Liver (tissue), 3 donors: ENCODE results near the gene SLC25A33.
"Not testable (repeated sequence)": the region's sequence is repeated elsewhere in the genome, so short reads cannot be mapped to it uniquely, and the experiment has no call there.

Experiments
- CTCF ChIP-seq: fragments of 150-350 bp; IDR thresholded peaks from 2 replicates; pipeline ENCODE4 v1.5.1; 2017; ENCODE audit warnings: improper control_type of control experiment, low read depth, low read length; ENCODE audit not compliant: missing input control
- TAF1 ChIP-seq: conservative IDR thresholded peaks from 2 replicates; pipeline ENCODE4 v1.6.1; 2016; ENCODE audit warnings: antibody characterized with exemption, mild to moderate bottlenecking
- TF ChIP-seq, protein P1 (sequence below): IDR thresholded peaks from 2 replicates; pipeline ENCODE4 v1.6.1; 2016; ENCODE audit warnings: antibody characterized with exemption
- TF ChIP-seq, protein P2 (sequence below): IDR thresholded peaks from 2 replicates; pipeline ENCODE4 v1.6.1; 2016; ENCODE audit warnings: antibody characterized with exemption
- TF ChIP-seq, protein P3 (sequence below): IDR thresholded peaks from 2 replicates; pipeline ENCODE4 v1.6.1; 2016; ENCODE audit warnings: antibody characterized with exemption, mild to moderate bottlenecking
- donor health status: healthy.
- donor health status: healthy.

DNA sequence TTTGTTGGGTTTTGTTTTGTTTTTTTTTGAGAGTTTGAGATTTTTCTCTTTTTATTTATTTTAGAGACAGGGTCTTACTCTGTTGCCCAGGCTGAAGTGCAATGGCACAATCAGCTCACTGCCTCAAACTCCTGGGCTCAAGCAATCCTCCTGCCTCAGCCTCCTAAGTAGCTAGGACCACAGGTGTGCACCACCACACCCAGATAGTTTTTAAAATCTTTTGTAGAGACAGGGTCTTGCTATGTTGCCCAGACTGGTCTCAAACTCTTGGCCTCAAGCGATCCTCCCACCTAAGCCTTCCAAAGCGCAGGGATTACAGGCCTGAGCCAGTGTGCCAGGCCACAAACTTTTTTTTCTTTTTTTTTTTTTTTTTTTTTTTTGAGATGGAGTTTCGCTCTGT is 85.8 kb downstream of the SLC25A33 start:
- not testable (repeated sequence) for TF ChIP-seq CTCF, TAF1
- TF ChIP-seq, protein P1, sequence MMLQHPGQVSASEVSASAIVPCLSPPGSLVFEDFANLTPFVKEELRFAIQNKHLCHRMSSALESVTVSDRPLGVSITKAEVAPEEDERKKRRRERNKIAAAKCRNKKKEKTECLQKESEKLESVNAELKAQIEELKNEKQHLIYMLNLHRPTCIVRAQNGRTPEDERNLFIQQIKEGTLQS: not testable (repeated sequence)
- TF ChIP-seq, protein P2, sequence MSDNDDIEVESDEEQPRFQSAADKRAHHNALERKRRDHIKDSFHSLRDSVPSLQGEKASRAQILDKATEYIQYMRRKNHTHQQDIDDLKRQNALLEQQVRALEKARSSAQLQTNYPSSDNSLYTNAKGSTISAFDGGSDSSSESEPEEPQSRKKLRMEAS: not testable (repeated sequence)
- TF ChIP-seq, protein P3, sequence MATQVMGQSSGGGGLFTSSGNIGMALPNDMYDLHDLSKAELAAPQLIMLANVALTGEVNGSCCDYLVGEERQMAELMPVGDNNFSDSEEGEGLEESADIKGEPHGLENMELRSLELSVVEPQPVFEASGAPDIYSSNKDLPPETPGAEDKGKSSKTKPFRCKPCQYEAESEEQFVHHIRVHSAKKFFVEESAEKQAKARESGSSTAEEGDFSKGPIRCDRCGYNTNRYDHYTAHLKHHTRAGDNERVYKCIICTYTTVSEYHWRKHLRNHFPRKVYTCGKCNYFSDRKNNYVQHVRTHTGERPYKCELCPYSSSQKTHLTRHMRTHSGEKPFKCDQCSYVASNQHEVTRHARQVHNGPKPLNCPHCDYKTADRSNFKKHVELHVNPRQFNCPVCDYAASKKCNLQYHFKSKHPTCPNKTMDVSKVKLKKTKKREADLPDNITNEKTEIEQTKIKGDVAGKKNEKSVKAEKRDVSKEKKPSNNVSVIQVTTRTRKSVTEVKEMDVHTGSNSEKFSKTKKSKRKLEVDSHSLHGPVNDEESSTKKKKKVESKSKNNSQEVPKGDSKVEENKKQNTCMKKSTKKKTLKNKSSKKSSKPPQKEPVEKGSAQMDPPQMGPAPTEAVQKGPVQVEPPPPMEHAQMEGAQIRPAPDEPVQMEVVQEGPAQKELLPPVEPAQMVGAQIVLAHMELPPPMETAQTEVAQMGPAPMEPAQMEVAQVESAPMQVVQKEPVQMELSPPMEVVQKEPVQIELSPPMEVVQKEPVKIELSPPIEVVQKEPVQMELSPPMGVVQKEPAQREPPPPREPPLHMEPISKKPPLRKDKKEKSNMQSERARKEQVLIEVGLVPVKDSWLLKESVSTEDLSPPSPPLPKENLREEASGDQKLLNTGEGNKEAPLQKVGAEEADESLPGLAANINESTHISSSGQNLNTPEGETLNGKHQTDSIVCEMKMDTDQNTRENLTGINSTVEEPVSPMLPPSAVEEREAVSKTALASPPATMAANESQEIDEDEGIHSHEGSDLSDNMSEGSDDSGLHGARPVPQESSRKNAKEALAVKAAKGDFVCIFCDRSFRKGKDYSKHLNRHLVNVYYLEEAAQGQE: not testable (repeated sequence)
